Measurements from ENCODE around the gene LEP.

LEP gene

GRCh38 chr7:128240696-128241386 is at the start of gene LEP:
Gene LEP, plus strand, starts transcription at chr7:128241278. Its CDS starts 10,741 bp downstream, at chr7:128252019.
- DNase-seq, result no peak

- DNase-seq, result no peak
These were observed 48.5 kb upstream of the LEP start for GRCh38 chr7:128192497-128193142.

GRCh38 chr7:128194533-128195282 is 46.4 kb upstream of the LEP start:
- no peak for DNase-seq

- no peak for DNase-seq
These were observed 43.5 kb upstream of the LEP start for GRCh38 chr7:128197589-128197988.

- DNase-seq, result no peak
These were observed 43.0 kb upstream of the LEP start for GRCh38 chr7:128197989-128198580.

GRCh38 chr7:128200376-128200775 is 40.7 kb upstream of the LEP start:
- no peak for DNase-seq

- DNase-seq, result peak in 1 of 2 experiments; percentile 61
These were observed 39.9 kb upstream of the LEP start for GRCh38 chr7:128201067-128201689.

- DNase-seq, result no peak
These were observed 39.4 kb upstream of the LEP start for GRCh38 chr7:128201690-128202085.

- DNase-seq, result no peak
These were observed 38.7 kb upstream of the LEP start for GRCh38 chr7:128202287-128202957.

- DNase-seq, result no peak
These were observed 38.0 kb upstream of the LEP start for GRCh38 chr7:128203047-128203491.

GRCh38 chr7:128203710-128204214 is 37.3 kb upstream of the LEP start:
- DNase-seq, result no peak

- no peak for DNase-seq
These were observed 36.6 kb upstream of the LEP start for GRCh38 chr7:128204455-128204854.

- DNase-seq, result no peak
These were observed 36.0 kb upstream of the LEP start for GRCh38 chr7:128205068-128205467.

- no peak for DNase-seq
These were observed 34.9 kb upstream of the LEP start for GRCh38 chr7:128206017-128206746.

GRCh38 chr7:128206747-128207500 is 34.2 kb upstream of the LEP start:
- DNase-seq, result no peak

- no peak for DNase-seq
These were observed 33.5 kb upstream of the LEP start for GRCh38 chr7:128207609-128208008.

GRCh38 chr7:128209229-128210035 is 31.6 kb upstream of the LEP start:
- peak; percentile 73 to 88 for DNase-seq

GRCh38 chr7:128210036-128210347 is 31.1 kb upstream of the LEP start:
- no peak for DNase-seq

GRCh38 chr7:128210590-128211570 is 30.2 kb upstream of the LEP start:
- DNase-seq, result peak in 1 of 2 experiments; percentile 42
